Cardiac fibroblast (primary cell): ENCODE results near the gene MPDU1.

ENCODE experiments used
- DNase-seq, 2 donors: peaks; one replicate each; pipeline versions ENCODE4 v3.0.0 to v3.0.0-alpha.2; 2010; ENCODE audit warnings: low read depth in 2 of 2
- H3K4me3 ChIP-seq, 2 donors: replicated peaks in 1 of 2; 1 replicate in 1 of 2; 2 replicates in 1 of 2; pipeline ENCODE4 v1.5.1; 2011; ENCODE audit warnings: low read depth in 2 of 2, low read length in 2 of 2, mild to moderate bottlenecking in 2 of 2, moderate library complexity in 1 of 2
- TF ChIP-seq, protein P1 (sequence below): IDR thresholded peaks from one replicate; pipeline ENCODE4 v1.5.1; 2011; ENCODE audit warnings: low read depth, mild to moderate bottlenecking, low read length, inconsistent platforms

MPDU1 gene

DNA sequence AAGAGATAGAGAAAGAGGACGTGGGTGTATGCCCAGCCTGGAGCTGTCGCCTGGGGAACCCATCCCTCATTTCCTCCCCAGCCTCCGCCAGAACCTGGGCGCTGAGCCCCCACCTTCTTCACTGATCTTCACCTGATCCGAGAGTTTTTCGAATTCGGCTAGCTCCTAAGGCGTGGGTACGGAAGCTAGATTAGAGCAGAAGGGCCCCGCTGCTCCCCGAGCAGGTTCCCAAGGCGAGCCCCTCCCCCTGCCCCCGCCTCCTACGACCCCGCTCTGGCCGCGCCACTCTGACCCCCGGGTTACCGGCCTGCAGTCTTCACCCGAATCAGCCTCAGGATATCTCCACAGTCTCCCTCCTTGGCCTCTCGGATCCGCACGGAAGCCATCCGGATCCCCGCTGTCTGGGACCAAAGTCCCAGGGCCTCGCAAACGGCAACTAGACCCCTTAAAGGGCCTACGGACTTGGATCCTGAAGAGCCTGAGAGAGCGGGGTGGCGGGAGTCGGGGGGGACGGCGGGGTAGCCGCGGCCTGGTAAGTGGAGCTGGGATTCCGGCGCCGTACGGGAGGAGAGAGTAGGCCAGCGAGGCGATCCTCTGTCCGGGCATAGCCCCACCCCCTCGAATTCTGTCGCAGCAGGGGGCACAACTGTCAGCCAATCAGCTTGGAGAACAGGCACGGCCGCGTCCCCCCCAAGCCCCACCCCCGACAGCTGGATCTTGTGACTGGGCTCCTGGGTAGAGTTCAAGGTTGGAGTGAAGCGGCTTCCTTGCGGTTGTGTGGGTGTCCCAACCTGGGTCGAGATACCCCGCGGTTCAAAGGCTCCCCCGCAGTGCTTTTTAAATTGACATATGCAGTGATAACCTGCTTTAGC, 43.8 kb downstream of the MPDU1 start, which contains the start of gene SAT2:
Gene SAT2 (minus strand): TSS at position 572 of the 872 bp plus-strand sequence. CDS start 186 bp downstream, at position 386.
- TF ChIP-seq, protein P1, sequence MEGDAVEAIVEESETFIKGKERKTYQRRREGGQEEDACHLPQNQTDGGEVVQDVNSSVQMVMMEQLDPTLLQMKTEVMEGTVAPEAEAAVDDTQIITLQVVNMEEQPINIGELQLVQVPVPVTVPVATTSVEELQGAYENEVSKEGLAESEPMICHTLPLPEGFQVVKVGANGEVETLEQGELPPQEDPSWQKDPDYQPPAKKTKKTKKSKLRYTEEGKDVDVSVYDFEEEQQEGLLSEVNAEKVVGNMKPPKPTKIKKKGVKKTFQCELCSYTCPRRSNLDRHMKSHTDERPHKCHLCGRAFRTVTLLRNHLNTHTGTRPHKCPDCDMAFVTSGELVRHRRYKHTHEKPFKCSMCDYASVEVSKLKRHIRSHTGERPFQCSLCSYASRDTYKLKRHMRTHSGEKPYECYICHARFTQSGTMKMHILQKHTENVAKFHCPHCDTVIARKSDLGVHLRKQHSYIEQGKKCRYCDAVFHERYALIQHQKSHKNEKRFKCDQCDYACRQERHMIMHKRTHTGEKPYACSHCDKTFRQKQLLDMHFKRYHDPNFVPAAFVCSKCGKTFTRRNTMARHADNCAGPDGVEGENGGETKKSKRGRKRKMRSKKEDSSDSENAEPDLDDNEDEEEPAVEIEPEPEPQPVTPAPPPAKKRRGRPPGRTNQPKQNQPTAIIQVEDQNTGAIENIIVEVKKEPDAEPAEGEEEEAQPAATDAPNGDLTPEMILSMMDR, result no peak
- DNase-seq, result peak; percentile 96 to 97
- peak within 1 kb of the TSS; percentile 81 to 84 for H3K4me3 ChIP-seq

DNA sequence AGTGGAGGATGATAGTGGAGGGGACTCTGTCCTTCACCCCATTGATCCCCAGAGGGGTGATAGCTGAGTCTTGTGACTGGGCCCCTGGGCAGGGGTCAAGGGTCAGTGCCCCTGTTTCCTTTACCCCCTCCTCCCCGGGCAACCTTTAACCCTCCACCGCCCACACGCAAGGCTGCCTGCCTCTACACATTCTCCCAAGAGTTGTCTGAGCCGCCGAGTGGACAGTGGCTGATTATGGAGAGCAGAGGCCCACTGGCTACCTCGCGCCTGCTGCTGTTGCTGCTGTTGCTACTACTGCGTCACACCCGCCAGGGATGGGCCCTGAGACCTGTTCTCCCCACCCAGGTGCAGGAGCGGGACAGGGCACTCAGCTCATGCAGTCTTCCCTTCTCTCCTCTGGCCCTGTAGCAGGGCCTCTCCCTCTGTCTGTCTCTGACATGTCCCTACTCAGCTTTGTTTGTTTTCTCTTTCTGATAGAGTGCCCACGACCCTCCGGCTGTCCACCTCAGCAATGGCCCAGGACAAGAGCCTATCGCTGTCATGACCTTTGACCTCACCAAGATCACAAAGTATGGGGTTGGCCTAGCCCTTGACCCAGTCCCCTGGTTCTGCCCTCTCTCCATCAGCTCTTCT, 46.4 kb downstream of the MPDU1 start, which contains the start of gene SHBG:
Gene SHBG (plus strand): TSS at position 197 of the 633 bp plus-strand sequence. CDS start 38 bp downstream, at position 235.
- DNase-seq, result no peak
- H3K4me3 ChIP-seq, result no peak within 1 kb of the TSS
- TF ChIP-seq, protein P1, result no peak

DNA sequence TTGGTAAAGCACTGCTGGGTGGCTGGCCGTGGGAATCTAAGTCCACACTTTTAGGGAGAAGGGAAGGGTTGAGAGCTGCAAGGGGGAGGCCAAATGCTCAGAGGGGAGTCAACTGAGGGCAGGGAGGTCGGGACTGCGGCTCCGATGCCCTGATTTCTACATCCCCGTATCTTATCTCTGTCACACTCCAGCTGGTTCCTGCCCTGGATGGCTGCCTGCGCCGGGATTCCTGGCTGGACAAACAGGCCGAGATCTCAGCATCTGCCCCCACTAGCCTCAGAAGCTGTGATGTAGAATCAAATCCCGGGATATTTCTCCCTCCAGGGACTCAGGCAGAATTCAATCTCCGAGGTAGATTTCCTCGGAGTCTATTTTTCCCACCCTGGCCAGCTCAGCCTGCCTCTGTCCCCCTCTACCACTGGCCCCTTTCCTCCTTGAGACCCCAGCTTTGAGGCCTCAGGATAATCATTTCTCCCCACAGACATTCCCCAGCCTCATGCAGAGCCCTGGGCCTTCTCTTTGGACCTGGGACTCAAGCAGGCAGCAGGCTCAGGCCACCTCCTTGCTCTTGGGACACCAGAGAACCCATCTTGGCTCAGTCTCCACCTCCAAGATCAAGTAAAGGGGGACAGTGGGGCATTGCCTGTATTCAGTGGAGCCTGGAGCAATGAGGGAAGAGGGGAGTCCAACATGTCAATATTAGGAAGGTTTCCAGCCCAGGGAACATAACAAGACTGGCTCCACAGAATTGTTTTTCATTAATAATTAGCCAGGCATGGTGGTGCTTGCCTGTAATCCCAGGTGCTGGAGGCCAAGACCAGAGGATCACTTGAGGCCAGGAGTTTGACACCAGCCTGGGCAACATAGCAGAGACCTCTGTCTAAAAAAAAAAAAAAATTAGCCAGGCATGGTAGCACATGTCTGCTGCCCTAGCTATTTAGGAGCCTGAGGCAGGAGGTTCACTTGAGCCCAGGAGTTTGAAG, 48.0 kb downstream of the MPDU1 start:
- TF ChIP-seq, protein P1, result no peak
- no peak overlapping the region for H3K4me3 ChIP-seq
- no peak for DNase-seq

DNA sequence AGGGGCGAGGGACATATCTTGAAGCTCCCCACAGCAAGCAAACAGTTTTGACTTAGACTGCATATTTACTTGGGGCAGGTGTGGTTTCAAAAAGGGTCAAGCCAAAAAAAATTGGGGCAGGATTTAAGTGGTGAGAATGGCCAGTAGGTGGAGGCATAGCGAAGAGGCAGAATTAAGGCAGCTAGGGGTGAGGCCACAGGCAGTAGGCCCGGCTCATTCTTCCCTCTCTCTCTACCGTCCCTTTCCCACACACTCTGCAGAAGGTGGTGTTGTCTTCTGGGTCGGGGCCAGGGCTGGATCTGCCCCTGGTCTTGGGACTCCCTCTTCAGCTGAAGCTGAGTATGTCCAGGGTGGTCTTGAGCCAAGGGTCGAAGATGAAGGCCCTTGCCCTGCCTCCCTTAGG, 48.8 kb downstream of the MPDU1 start:
- DNase-seq, result peak; percentile 75 to 76
- TF ChIP-seq, protein P1, result peak; percentile 64

GRCh38 chr17:7633093-7633492, 49.4 kb downstream of the MPDU1 start:
- DNase-seq, result no peak
- no peak overlapping the region for H3K4me3 ChIP-seq
- TF ChIP-seq, protein P1, result no peak

More for the DNA sequence above, 48.8 kb downstream of the MPDU1 start:
- H3K4me3 ChIP-seq, result no peak overlapping the region

DNA sequence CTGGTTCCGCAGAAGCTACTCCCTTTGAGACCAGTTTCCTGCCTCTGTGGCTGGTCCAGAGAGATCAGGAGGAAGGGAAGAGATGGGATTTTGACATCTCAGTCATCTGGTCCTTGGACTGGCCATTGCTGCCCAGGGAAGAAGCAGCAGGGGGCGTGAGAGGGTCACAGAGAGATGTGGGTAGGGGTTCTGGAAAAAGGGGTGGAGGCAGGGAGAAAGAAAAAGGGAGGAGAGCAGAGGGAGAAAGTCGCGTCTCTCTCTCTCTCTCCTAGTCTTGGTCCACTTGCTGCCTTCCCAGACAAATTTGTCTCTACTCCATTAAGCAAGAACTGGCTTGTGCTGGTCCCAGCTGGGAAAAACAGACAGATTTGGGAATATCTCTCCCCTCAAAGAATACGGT, 50.7 kb downstream of the MPDU1 start:
- H3K4me3 ChIP-seq, result no peak overlapping the region
- TF ChIP-seq, protein P1, result peak; percentile 75
- peak; percentile 48 to 72 for DNase-seq
